ENCODE results near the gene STING1. TPM values are rescaled to one million over a fixed set of nuclear protein-coding genes. Genes with fewer than 3 reads are reported as not detected.
A peak's percentile ranks its signal among the peaks of the same experiment; 100 is the strongest.
"Not testable (repeated sequence)": the region's sequence is repeated elsewhere in the genome, so short reads cannot be mapped to it uniquely, and the experiment has no call there.

STING1 gene
- total and polyA plus RNA-seq, 10 of the 15 experiments (the other 5 are each of a cell fraction or from before 2014, with no cell fraction given) = 10.1 to 56.1 (median 41.0) TPM

DNA sequence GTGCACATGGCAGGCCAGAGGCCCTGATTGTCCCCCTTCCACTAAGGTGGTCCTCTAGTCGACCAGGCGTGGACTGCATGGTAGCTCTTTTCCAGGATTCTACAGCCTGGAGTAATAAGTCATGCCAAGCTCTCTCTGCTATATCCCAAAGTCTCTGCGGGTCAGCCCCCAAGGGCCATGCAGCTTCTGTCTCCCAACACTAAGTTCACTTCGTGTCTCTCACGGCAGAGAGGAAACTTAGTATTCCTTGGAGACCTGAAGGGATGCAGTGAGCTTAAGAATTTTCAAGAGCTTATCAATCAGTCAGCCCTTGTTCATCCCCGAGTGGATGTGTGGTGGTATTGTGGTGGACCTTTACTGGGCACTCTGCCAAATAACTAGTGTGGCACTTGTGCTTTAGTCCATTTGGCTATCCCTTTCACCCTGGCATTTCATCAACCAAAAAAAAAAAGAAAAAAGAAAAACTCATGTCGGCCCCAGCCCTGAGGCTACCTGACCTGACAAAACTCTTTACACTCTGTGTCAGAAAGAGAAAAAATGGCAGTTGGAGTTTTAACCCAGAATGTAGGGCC, 45.4 kb upstream of the STING1 start:
- peak overlapping the region; percentile 30 for H3K4me2 ChIP-seq (ENCODE audit: control insufficient read depth, insufficient read depth)
- H3K27me3 ChIP-seq (replicated peaks in 1 of 2; ENCODE audit: control insufficient read depth in 2 of 2, insufficient read depth in 2 of 2, low read length in 1 of 2); H3K36me3 ChIP-seq (ENCODE audit: control insufficient read depth in 2 of 2, insufficient read depth in 2 of 2, low read length in 1 of 2); ATAC-seq; DNase-seq (ENCODE audit: low read depth, low spot score); BruUV-seq (replicated peaks); H4K20me1 ChIP-seq (ENCODE audit: control insufficient read depth, insufficient read depth); H3K9me3 ChIP-seq (replicated peaks; ENCODE audit: control insufficient read depth, insufficient read depth, low read length); in situ Hi-C loops (cut with MboI); FAIRE-seq: not testable (repeated sequence)
- H3K9ac ChIP-seq (ENCODE audit: control insufficient read depth, insufficient read depth, low read length) = peak overlapping the region; percentile 54; the same call in 1 of the 2 replicates
- H3K4me3 ChIP-seq = peak overlapping the region; percentile 70
- peaks cover 27% of the 10 kb centered on the region for H3K79me2 ChIP-seq (ENCODE audit: control insufficient read depth, insufficient read depth, low read length)
- TF ChIP-seq SMAD1 (IDR thresholded peaks at IDR 0.05; ENCODE audit: low read depth, partially characterized antibody) (peak; percentile 73), NBN (IDR thresholded peaks at IDR 0.05) (0 out of 2 replicates have a peak, but pooled peaks have one; percentile 19)
- TF ChIP-seq, protein P1, sequence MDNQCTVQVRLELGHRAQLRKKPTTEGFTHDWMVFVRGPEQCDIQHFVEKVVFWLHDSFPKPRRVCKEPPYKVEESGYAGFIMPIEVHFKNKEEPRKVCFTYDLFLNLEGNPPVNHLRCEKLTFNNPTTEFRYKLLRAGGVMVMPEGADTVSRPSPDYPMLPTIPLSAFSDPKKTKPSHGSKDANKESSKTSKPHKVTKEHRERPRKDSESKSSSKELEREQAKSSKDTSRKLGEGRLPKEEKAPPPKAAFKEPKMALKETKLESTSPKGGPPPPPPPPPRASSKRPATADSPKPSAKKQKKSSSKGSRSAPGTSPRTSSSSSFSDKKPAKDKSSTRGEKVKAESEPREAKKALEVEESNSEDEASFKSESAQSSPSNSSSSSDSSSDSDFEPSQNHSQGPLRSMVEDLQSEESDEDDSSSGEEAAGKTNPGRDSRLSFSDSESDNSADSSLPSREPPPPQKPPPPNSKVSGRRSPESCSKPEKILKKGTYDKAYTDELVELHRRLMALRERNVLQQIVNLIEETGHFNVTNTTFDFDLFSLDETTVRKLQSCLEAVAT (IDR thresholded peaks at IDR 0.05) = peak; percentile 83
- ChIA-PET POLR2A (interaction anchor here (0.5 to 5.5 kb wide), 10 partner anchors 9 to 140 kb away, joined by 3 to 43 read pairs (median 4); no protein-coding TSS in a partner anchor), SMC1A (ENCODE audit: uncharacterized antibody, unreplicated experiment) (interaction anchor here (0.9 to 3.2 kb wide), 9 partner anchors 11 to 161 kb away, joined by 3 to 31 read pairs (median 4); partner anchors contain the start of gene UBE2D2), CTCF (interaction anchor here (0.8 to 6.1 kb wide), 7 partner anchors 9 to 277 kb away, joined by 3 to 38 read pairs (median 4); partner anchors contain the start of gene SPATA24), RAD21 (ENCODE audit: unreplicated experiment) (interaction anchor here (0.7 to 5.6 kb wide), 19 partner anchors 8 to 162 kb away, joined by 3 to 49 read pairs (median 4); partner anchors contain the start of gene UBE2D2)
- H2AFZ ChIP-seq (ENCODE audit: control insufficient read depth, low read depth, low read length) = peak overlapping the region; percentile 12; the same call in 1 of the 2 replicates
- WGBS (ENCODE audit: insufficient coverage, insufficient replicate concordance, low lambda C conversion rate, missing lambda C conversion rate) = 61% methylated on average over 7 of the region's 7 CpGs
- peaks cover 30% of the 10 kb centered on the region for H3K4me1 ChIP-seq (ENCODE audit: control insufficient read depth, insufficient read depth, low read length)
- peak overlapping the region; percentile 39; the same call in 1 of the 2 replicates for H3K27ac ChIP-seq (ENCODE audit: control insufficient read depth, insufficient read depth)
- intact Hi-C loops (cut with micrococcal nuclease; ENCODE audit: unreplicated experiment) = loop anchor here (5.0 kb wide), 1 partner anchor 251 kb away; no protein-coding TSS in a partner anchor

Measured in GM12878 (cell line).